Hematopoietic multipotent progenitor cell treated with erythropoietin and hydrocortisone succinate and interleukin-3 and kit ligand, for 6 days (in vitro differentiated cells): ENCODE data around the gene EYA4.

ENCODE experiments used
- DNase-seq: peaks from one replicate; pipeline ENCODE4 v3.0.0-alpha.2; 2015

EYA4 gene

GRCh38 chr6:133408132-133408531, 167.0 kb downstream of the EYA4 start:
- DNase-seq: no peak

GRCh38 chr6:133408543-133408942, 167.4 kb downstream of the EYA4 start:
- no peak for DNase-seq

- DNase-seq: no peak
Observed at GRCh38 chr6:133410638-133411435, 169.7 kb downstream of the EYA4 start.

GRCh38 chr6:133411757-133412156, 170.6 kb downstream of the EYA4 start:
- DNase-seq: no peak

DNA sequence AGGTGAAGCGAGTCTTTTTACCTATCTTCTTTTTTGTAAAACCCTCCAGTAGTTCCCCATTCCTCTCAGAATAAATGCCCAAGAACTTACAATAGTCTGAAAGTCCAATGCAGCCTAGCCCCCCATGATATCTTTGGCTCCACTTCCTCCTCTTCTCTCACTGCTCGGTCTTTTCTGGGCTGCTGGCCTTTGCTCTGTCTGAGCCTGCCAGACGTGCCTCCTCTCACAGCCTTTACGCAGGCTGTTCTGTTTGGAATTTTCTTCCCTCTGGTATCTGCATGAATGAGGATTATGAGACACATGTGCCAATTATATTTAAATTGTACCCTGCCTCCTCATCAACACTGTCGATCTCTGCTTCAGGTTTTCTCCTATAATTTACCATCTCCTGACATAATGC, 174.1 kb downstream of the EYA4 start:
- DNase-seq: no peak

- no peak for DNase-seq
Observed at GRCh38 chr6:133418108-133418507, 177.0 kb downstream of the EYA4 start.

DNA sequence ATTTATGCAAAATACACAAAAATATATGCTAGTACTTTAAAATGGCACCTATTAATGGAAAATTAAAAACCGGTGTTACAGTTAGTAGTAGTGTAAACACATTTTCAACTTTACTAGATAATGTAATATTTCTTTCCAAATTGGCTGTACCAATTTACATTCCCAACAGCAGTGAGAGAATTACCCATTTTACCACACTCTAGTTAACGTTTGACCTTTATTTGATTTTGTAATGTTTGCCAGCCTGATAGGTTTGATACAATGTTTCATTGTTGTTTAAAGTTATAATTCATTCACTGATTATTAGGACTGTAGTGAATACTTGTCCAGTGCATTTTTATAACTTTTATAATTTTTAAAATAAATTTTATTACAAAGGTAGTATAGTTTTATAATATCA, 182.1 kb downstream of the EYA4 start:
- DNase-seq: no peak

DNA sequence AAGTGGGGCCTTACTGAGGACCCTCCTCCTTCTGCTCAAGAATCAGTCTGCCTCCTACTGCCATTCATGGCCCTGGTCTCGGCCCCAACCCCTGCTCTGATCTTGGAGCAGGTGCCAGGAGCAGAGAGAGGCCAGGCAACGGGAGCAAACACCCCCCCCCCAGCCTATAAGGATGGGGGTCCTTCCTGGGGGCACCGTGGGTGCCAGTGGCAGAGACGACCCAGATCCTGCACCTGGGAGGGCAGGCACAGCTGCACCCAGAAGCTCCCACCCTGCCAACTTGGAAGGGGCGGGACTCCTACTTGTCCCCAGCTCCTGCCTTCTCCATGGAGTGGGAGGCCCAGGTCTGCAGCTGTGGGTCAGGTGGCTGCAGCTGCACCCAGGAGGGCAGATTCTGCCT, 183.2 kb downstream of the EYA4 start:
- no peak for DNase-seq

GRCh38 chr6:133426038-133426437, 184.9 kb downstream of the EYA4 start:
- no peak for DNase-seq

DNA sequence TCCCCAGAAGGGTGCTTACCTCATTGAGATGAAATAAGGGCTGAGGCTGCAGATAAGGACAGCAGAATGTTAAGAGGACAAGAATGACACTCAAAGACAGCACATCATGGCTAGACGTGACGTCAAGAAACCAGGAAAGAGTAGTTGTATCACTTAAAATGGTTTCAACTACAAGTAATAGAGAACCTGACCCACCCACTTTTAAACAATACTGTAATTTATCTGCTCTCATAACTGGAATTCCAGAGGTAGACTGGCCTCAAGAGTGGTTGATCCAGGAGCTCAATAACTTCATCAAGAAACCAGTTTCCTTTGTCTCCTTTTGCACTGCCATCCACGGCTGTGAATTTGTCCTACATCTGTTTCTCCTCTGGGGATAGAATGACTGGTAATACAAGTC, 187.1 kb downstream of the EYA4 start:
- DNase-seq: no peak

- DNase-seq: no peak
Observed at GRCh38 chr6:133430530-133430929, 189.4 kb downstream of the EYA4 start.

- DNase-seq: no peak
Observed at GRCh38 chr6:133431031-133431430, 189.9 kb downstream of the EYA4 start.

GRCh38 chr6:133432021-133432989, 191.1 kb downstream of the EYA4 start:
- no peak for DNase-seq

GRCh38 chr6:133435065-133435728, 194.0 kb downstream of the EYA4 start:
- DNase-seq: no peak

DNA sequence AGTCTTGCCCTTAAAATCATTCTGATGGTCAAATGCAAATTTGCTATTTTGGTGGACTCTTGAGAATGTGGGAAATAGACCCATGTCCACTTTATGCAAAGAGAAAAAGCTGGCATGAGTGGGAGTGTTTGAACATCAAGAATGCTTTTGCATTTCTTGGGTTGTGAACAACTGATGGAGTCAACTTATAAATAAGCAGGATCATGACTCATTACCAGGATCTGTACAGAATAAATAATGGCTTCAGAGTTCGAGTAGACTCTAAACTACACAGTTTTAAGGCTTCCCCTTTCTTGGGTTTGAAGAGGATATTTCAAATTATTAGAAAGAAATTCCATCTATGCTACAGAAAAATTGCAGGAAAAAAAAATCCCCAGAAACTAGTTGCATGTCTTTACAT, 195.5 kb downstream of the EYA4 start:
- no peak for DNase-seq

DNA sequence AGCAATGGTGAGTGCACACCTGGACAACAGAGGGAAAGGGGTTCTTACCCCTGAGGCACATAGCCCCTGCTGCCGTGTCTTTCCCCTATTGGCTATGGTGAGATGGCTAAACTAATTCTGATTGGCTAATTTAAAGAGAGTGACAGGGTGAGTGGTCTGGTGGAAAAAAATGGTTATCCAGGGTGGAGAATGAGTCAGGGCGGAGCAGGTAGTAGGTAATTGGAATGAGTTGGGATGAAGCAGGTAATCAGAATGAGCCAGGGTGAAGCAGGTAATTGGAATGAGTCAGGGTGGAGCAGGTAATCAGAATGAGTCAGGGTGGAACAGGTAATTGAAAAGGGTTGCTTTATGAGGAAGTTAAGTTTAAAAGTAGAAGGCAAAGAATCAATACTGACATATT, 200.3 kb downstream of the EYA4 start:
- DNase-seq: no peak

- no peak for DNase-seq
Observed at GRCh38 chr6:133446789-133447188, 205.6 kb downstream of the EYA4 start.

- DNase-seq: no peak
Observed at GRCh38 chr6:133447924-133448323, 206.8 kb downstream of the EYA4 start.

GRCh38 chr6:133456439-133456838, 215.3 kb downstream of the EYA4 start:
- no peak for DNase-seq

DNA sequence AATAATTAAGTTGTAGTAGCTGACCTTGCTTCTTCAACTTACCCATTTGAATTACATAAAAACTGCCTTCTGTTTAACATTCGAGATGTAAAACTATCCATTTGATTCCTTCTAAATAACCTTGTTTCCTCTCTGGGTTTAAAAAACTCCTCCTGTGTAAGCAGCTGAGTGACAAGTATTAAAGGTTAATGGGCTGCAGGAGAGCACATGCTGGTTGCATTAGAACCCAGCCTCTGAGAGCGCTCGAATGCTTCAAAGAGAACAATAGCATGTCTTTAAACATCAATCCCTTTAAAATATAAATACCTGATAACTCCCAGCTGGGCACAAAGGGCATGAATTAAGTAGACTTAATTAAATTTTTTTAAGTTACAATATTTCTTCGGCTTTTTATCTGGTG, 215.8 kb downstream of the EYA4 start:
- DNase-seq: no peak

DNA sequence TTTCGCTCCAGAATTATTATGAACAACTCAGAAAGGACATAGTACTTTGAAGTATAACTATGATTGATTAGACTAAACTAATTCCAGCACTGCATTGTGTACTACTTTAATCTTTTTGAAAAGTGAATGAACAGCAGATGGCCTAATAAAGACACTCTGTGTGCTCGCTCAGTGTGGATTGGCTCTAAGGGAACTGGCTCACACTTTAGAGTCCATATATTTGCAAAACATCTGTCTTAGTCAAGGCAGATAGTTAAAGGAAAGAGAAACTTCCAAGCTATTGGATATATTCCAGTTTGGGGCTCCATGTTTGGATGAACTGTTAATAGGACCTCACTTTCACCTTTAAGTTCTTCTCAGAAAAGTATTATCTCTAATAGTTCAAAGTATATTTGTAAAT, 218.9 kb downstream of the EYA4 start:
- DNase-seq: no peak

GRCh38 chr6:133463790-133464189, 222.6 kb downstream of the EYA4 start:
- DNase-seq: no peak

DNA sequence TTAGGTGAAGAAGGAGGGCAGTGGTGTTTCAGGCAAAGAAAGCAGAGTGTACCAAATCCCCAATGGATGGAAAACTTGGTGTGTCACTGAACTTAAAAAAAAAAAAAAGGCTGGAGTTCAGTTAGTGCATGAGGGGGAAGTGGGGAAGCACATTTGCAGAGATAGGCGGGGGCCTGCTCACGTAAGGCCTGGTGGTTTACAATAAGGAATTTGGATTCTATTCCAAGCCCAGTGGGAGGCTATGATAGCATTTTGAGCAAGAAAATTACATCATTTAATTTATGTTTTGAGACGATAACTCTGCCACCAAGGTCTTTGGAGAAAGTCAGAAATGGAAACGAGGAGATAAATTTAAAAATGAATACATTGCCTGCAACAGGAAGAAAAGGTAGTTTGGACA, 225.5 kb downstream of the EYA4 start:
- no peak for DNase-seq
